Measurements from ENCODE around the gene IPO13.

DNA sequence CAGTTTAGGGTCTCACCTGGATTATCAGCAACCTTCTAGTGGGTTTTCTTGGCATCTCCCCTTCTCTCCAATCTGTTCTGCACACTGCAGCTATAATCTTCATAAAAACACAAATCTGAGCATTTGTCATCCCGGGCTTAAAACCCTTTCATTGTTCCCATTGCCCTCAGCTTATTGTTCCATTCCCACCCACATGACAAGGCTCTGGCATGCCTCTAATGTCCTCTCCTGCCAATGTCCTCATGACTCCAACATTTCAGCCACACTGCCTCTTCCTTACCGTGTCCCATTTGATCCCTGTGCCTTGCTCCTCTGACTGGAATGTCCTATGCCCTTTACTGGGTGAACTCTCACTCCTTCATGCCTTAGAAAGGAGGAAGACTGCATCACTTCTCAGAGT, 15.6 kb downstream of the IPO13 start:
- TF ChIP-seq, protein P1, sequence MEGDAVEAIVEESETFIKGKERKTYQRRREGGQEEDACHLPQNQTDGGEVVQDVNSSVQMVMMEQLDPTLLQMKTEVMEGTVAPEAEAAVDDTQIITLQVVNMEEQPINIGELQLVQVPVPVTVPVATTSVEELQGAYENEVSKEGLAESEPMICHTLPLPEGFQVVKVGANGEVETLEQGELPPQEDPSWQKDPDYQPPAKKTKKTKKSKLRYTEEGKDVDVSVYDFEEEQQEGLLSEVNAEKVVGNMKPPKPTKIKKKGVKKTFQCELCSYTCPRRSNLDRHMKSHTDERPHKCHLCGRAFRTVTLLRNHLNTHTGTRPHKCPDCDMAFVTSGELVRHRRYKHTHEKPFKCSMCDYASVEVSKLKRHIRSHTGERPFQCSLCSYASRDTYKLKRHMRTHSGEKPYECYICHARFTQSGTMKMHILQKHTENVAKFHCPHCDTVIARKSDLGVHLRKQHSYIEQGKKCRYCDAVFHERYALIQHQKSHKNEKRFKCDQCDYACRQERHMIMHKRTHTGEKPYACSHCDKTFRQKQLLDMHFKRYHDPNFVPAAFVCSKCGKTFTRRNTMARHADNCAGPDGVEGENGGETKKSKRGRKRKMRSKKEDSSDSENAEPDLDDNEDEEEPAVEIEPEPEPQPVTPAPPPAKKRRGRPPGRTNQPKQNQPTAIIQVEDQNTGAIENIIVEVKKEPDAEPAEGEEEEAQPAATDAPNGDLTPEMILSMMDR (IDR thresholded peaks at IDR 0.05; ENCODE audit: low read depth, low read length): no peak
- TF ChIP-seq EZH2phosphoT487 (IDR thresholded peaks at IDR 0.05; ENCODE audit: low read depth): no peak

Data from OCI-LY3 (cell line).